ENCODE data around the gene STXBP2. TPM values are rescaled to one million over a fixed set of nuclear protein-coding genes. Genes with fewer than 3 reads are reported as not detected.
A peak's percentile ranks its signal among the peaks of the same experiment; 100 is the strongest.

STXBP2 gene
- total and polyA plus RNA-seq, 7 donors: 0.55 to 4.5 (median 2.7) TPM

- Histone ChIP-seq H3K9me3 (no peaks in the 10 kb centered on the region), H3K27ac (no peak overlapping the region), H3K4me1 (no peaks in the 10 kb centered on the region), H3K27me3 (ENCODE audit: insufficient read depth in 3 of 3, low read length in 2 of 3) (peaks cover 0 to 28% (median 6%) of the 10 kb centered on the region in 3 donors), H3K4me3 (no peak overlapping the region), H3K36me3 (ENCODE audit: insufficient read depth in 1 of 2, low read depth in 1 of 2) (no peaks in the 10 kb centered on the region)
- no peak for TF ChIP-seq CTCF (IDR thresholded peaks at IDR 0.05)
- intact Hi-C loops (cut with DNase I): no loop called here
- DNase-seq (no peak), ATAC-seq (no peak)
- 37 to 41% (median 38%) methylated on average over 15 of the region's 15 CpGs for WGBS, 3 donors
Observed at GRCh38 chr19:7602240-7602934, 34.5 kb upstream of the STXBP2 start.

GRCh38 chr19:7602935-7603497, 33.9 kb upstream of the STXBP2 start:
- Histone ChIP-seq H3K4me1 (no peaks in the 10 kb centered on the region), H3K27ac (no peak overlapping the region), H3K27me3 (ENCODE audit: insufficient read depth in 3 of 3, low read length in 2 of 3) (peaks cover 0 to 23% (median 5%) of the 10 kb centered on the region in 3 donors), H3K4me3 (no peak overlapping the region), H3K36me3 (ENCODE audit: insufficient read depth in 1 of 2, low read depth in 1 of 2) (no peaks in the 10 kb centered on the region), H3K9me3 (no peaks in the 10 kb centered on the region)
- TF ChIP-seq CTCF (IDR thresholded peaks at IDR 0.05): no peak
- ATAC-seq (no peak), DNase-seq (no peak)
- intact Hi-C loops (cut with DNase I): no loop called here
- WGBS, 3 donors: 55 to 71% (median 58%) methylated on average over 11 of the region's 11 CpGs

DNA sequence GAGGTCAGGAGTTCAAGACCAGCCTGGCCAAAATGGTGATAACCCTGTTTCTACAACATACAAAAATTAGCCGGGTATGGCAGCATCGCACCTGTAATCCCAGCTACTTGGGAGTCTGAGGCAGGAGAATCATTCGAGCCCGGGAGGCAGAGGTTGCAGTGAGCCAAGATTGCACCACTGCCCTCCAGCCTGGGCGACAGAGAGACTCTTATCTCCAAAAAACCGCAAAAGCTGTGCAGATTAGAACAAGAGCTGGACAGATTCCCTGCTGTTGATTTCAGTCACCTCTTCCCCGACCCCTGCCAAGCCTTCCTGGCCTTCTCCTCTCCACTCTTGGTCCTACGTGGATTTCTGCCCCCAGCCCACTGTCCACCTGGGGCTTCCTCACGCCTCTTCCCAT, 33.0 kb upstream of the STXBP2 start:
- H3K4me3 ChIP-seq: no peak overlapping the region
- ATAC-seq (no peak), DNase-seq (no peak)
- H3K27me3 ChIP-seq (ENCODE audit: insufficient read depth in 3 of 3, low read length in 2 of 3): peaks cover 0 to 15% (median 2%) of the 10 kb centered on the region in 3 donors
- no peaks in the 10 kb centered on the region for H3K4me1 ChIP-seq
- no peaks in the 10 kb centered on the region for H3K36me3 ChIP-seq (ENCODE audit: insufficient read depth in 1 of 2, low read depth in 1 of 2)
- H3K9me3 ChIP-seq: no peaks in the 10 kb centered on the region
- intact Hi-C loops (cut with DNase I): no loop called here
- 73 to 84% (median 81%) methylated on average over 9 of the region's 9 CpGs for WGBS, 3 donors
- no peak overlapping the region for H3K27ac ChIP-seq
- TF ChIP-seq CTCF (IDR thresholded peaks at IDR 0.05): no peak

GRCh38 chr19:7605490-7606222, 31.3 kb upstream of the STXBP2 start:
- no peak overlapping the region for H3K4me3 ChIP-seq
- 63 to 75% (median 66%) methylated on average over 13 to 14 of the region's 14 CpGs for WGBS, 3 donors
- H3K27ac ChIP-seq: no peak overlapping the region
- no peaks in the 10 kb centered on the region for H3K9me3 ChIP-seq
- ATAC-seq (peak in 1 of 4 donors; percentile 47), DNase-seq (no peak)
- no peaks in the 10 kb centered on the region for H3K4me1 ChIP-seq
- H3K36me3 ChIP-seq (ENCODE audit: insufficient read depth in 1 of 2, low read depth in 1 of 2): no peaks in the 10 kb centered on the region
- TF ChIP-seq CTCF (IDR thresholded peaks at IDR 0.05): no peak
- H3K27me3 ChIP-seq (ENCODE audit: insufficient read depth in 3 of 3, low read length in 2 of 3): peaks cover 0 to 15% (median 2%) of the 10 kb centered on the region in 3 donors
- intact Hi-C loops (cut with DNase I): no loop called here
